DMS 273 treated with DMSO at 0.1 percent for 48 hours (cell line): Measurements from ENCODE around the gene PAPPA2.

Source experiments
- DNase-seq: peaks from one replicate; lab custom pipeline; 2025; lab: John Stamatoyannopoulos, UW

PAPPA2 gene

DNA sequence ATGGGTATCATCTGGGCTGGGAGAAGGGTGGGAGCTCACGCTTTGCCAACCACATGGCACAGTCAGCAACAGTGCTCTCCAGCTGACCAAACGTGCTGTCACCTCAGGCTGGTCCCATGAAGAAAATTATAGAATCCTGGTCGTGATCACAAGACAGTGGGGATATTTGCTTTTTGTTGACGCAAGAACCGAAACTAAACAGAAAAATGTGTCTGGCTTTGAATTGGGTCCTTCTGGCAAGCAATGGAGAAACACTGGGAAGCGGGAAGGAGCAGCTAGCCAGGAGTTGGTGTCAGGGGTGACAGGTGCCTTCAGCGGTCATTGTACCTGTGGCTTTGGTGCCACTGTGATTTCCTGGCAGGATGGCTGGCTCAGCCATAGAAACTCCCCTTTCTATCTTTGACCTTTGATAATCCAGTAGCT, 304.8 kb downstream of the PAPPA2 start:
- DNase-seq: no peak

DNA sequence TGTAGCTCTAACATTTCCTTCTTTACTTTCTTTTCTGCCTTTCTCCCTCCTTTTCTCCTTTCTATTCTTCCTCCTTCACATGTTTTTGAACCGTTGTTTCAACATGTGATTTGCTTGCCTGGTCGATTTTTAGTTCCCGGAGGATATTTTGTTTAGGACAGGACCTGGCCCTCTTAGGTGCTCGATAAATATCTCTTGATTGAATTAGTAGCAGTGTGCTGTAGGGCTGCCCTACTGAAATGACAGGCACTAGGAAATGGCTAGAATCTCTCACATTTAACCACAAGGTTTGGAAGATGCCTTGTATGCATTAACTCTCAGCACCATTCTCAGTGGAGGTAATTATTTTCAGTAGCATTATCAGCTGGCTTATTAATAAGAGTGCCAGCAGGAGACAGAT, 305.6 kb downstream of the PAPPA2 start:
- DNase-seq: no peak

- no peak for DNase-seq
Measured at GRCh38 chr1:176770066-176770465, 307.1 kb downstream of the PAPPA2 start.

DNA sequence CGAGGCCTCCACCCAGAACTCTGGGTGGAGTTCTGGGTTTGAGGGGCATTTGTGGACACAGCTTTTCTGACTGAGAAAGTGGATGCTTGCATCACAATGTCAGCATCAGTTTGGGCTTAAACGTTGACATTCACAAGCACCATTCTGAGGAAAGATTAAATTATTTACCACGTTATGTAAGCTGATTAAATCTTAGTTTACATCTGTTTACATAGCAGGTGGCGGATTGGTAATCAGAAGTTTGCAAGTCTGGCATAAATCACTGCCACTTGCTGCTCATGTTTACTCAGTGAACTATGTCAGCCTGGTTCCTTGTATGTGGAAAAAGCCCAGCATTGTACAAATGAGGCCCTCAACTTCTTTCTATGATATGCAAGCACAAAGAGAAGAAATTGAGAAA, 310.1 kb downstream of the PAPPA2 start:
- DNase-seq: no peak

DNA sequence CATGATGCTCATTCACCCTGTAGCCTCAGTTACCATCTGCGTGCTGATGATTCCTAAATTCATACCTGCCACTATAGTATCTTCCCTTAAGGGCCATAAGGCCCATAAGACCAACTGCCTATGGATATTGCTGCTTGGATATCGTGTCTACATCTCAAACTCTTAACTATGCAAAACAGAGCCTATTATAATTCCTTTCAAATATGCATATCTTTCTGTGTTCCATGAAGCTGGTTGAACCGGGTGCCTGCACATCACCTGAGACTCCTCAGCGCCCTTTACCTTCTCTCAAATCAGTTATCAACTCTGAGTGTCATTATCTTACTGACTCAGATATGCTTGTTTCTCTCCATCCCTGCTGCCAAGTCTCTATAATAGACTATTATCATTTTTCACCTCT, 311.2 kb downstream of the PAPPA2 start:
- DNase-seq: no peak

DNA sequence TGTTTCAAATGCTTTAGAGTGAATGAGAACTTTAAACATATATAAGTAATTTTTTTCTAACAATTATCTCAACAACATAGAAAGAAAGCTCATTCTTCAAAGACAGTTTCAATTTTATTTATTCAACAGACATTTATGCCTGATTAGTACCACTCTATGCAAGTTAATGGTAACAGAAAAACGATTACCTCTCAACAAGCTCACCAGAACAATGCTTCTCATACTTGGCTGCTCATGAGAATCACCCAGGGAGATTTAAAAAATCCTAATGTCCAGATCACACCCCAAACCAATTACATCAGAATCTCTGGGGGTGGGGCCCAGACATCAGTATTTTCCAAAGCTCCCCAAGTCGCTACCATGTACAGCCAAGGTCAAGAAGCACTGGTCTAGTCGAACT, 312.4 kb downstream of the PAPPA2 start:
- no peak for DNase-seq

DNA sequence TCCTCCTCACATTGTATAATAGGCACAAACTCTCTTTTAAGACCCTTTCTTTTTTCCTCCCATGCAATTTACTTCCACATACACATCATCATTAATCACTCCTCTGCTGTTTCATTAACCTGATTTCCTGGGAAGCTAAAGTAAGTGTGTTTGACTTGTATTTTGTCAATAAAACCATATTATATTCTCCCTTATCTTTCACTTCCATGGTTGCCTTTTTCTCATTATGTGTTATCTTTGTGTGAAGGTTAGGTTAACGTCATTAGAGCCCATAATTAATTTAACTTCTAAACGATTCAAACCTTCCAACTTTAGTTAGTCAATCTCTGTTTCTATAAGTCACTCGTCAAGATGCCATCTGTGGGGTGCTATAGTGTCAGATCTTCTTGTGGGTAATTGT, 313.0 kb downstream of the PAPPA2 start:
- DNase-seq: no peak

GRCh38 chr1:176778056-176778455, 315.1 kb downstream of the PAPPA2 start:
- no peak for DNase-seq

GRCh38 chr1:176779992-176780328, 317.0 kb downstream of the PAPPA2 start:
- no peak for DNase-seq

DNA sequence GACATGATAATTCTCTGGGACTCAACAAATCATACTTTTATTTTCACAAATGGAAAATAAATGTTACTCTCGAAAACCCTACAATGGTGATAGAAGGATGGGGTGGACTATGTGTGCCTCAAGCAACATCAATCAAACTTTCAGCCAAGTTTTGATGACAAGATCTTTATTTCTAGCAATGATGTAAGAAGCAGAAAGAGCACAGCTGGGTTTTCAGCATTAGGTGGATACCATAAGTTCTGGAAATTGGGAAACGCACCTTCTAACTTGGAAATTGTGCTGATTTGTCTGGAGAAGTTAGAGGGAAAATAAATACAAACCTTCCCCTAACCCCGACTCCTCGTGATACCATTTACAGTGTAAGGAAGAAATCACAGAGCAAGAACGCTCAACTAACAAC, 320.3 kb downstream of the PAPPA2 start:
- DNase-seq: no peak

DNA sequence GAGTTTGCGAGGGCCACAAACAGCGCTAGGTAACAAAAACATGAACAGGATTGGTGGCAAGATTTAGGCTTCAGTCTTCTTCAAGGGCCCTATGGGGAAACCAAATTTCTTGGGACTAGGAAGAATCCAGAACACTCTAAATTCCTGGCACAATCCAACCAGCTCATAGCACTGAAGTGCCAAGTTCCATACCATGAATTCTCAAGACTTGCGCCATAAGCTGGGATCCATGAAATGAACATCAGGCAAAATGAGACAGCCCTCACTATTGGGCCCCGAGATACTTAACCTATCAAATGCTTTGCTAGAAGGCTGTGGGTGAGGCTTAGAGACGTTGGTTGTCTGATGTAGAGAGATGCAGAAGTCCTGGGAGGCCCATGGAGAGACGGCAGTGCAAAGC, 322.1 kb downstream of the PAPPA2 start:
- DNase-seq: no peak

DNA sequence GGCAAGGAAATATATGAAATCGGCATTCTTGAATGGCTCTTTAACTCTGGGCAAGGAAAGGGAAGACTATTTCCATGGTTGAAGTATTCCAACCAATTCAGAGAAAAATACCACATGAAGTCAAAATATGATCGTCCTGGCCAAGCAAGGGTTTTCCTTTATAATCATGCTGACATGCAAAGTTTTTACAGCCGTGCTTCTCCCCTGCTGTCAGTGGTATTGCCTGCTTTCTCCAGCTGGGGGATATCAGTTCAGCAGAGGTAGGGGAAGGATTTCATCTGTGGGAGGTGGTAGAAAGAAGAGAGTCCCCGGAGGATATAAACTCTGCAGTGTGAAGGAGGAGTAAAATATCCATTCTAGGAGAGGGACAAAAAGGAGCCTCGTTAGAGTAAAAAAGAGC, 322.8 kb downstream of the PAPPA2 start:
- DNase-seq: peak; percentile 29

GRCh38 chr1:176786274-176786673, 323.3 kb downstream of the PAPPA2 start:
- no peak for DNase-seq

DNA sequence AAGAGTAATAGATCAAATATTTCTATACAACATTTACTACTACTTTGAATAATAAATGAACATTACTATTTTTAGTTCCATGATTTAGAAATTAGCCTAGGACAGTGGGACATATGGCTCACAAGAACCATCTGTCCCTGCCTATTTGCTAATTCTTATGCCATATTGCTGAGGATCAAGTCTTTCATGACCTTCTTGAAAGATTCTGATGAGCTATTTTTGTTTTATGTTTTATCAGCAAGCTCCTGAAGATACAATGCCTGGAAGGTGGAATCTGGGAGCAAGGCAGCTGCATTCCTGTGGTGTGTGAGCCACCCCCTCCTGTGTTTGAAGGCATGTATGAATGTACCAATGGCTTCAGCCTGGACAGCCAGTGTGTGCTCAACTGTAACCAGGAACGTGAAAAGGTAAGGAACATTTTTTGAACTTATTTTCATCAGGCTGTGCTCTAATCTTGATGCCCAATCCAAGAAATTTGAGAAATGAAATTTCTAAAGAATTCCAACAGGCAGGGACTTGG, 326.7 kb downstream of the PAPPA2 start:
- peak; percentile 55 for DNase-seq

DNA sequence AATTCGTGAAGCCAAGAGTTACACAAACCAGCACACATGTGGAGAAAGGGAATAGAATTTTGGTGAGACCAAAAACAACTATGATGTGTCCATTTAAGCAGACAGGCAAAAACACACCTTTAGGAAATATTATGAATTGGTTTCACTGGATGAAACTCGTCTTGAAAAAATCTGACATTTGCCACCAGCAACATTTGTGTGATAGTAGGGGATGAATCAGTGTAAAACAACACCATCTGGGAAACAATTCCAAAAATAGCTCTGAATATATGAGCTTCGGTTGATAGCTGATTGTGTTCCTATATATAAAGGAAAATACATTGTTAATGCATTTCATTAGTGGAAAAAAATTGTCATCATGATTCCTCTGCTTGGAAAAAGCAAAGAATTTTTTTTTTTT, 327.8 kb downstream of the PAPPA2 start:
- no peak for DNase-seq

GRCh38 chr1:176791906-176792305, 328.9 kb downstream of the PAPPA2 start:
- no peak for DNase-seq

DNA sequence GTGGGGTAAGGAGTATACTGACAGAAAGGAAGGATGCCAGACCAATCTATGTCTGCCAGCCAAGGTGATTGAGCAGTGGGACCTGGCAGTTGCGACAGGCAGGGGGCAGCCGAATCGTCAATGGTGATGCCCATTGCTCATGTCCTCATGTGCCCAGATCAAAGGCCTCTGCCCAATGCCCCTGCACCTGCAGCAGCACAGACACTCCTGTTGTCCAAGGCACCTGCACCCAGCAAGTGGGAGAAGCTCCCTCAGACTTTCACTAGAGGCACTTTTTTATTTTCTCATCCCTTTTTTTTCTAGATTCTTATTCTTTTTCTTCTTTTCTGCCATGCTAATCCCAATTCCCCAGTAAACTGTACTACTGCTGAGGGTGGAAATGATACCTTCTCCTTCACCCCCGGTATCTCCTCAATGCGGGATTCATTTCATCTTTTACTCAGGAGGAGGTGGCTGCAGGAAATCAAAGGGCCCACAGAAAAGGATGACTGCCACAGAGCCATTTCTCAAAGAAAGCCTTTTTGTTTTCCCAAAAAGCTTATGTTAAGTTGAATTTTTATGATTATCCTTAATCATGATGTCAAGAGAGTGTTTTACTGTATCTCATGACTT, 332.0 kb downstream of the PAPPA2 start:
- DNase-seq: no peak

GRCh38 chr1:176795929-176796328, 333.0 kb downstream of the PAPPA2 start:
- DNase-seq: no peak

- DNase-seq: no peak
Measured at GRCh38 chr1:176796583-176796982, 333.6 kb downstream of the PAPPA2 start.

DNA sequence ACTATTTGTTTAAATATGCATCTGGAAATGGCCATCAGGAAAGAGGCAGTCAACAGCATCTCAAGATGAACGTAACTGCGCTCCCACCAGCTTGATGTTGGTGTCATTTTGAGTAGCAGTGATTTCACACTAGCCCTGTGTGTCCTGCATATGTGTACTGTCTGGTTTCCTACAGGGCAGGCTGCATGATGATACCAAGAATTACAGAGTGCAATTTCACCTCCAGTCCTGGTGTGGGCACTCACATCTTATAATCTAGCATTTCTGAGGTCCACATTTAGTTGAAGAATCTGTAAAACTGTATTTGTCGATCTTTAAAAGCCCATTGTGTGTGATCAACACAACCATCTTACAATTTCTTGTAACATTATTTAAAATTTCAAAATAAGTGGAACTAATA, 336.4 kb downstream of the PAPPA2 start:
- no peak for DNase-seq

DNA sequence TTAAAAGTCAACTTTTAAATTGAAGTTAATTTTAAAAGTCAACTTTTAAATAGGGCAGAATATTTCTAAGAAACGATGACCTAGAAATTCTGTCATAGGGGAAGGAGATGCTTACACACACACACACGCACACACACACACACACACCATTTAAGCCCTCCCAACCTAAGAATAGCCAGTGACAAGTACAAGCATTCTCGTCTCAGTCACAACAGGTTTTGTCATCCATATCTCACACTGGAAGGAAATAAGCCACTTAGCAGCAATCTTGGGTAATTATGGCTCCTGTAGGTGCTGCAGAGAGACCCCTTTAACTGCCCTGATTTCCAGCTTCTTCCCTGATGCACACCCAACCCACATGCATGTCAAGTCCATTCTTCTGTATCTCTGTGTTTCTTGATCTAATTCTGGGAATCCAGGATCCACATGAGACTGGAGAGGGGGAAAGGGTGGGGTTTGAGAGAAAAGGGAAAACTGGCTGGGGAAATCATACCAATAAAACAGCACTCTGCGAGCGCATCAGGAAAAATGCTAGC, 338.1 kb downstream of the PAPPA2 start:
- DNase-seq: no peak

DNA sequence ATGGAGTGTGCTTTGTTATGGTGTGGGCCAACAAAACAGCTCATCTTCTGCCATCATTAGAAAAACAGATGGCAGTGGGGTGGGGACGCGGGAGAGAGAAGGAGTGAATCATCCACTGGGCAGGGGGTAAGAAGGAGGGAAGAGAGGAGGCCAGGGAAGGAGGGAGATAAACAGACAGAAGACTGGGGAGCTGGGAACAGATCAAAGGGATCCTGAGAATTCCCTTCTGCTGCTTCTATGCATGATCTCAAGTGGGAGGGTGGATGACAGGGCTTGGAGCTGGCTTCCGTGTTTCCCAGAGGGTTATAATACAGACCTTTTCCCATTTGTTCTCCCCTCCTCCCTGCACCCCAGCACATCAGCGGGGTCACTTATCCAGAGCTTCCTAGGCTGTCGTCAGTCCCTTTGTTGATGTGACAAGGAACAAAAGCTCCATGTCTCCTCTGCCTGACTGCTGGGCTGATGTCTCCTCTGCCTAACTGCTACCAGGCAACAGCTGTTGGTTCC, 338.6 kb downstream of the PAPPA2 start:
- DNase-seq: peak; percentile 91

GRCh38 chr1:176802316-176802715, 339.3 kb downstream of the PAPPA2 start:
- no peak for DNase-seq

DNA sequence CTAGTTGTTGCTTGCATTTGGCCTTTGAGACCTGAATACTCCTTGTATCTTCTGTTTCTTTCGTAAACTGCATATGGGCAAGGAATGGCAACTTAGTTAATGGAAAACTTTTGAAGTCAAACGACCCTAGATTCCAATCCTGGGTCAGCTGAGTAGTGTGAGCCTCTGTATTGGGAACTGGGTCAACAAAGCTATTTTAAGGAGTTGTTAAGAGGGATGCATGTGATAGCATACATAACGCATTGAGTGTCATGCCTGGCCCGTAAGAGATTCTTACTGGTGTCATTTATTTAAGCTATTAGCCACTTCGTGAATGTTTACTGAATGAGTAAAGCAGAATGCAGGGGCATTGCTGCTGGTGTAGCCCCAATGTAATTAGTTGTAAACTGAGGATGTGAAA, 340.1 kb downstream of the PAPPA2 start:
- DNase-seq: no peak
